GM21825 (cell line): ENCODE measurements around the gene SRPK1.

Experiments
- ATAC-seq: cut with Tn5 transposase; IDR thresholded peaks from one replicate; pipeline ENCODE4 v1.9.1; 2021; ENCODE audit warnings: mild to moderate bottlenecking, moderate library complexity; ENCODE audit not compliant: unreplicated experiment

The SRPK1 gene

GRCh38 chr6:35786272-35786671 is 134.6 kb downstream of the SRPK1 start:
- ATAC-seq = no peak

GRCh38 chr6:35784200-35784599 is 136.7 kb downstream of the SRPK1 start:
- no peak for ATAC-seq
